Thyroid gland (tissue), 4 donors: ENCODE data around the gene BAG1.

ENCODE experiments used
- CTCF ChIP-seq, 6 experiments: fragments of 200-600 bp in 3 of 6; fragments of 450-650 bp in 3 of 6; sonication (generic) in 3 of 6; IDR thresholded peaks; one replicate each; pipeline ENCODE4 v1.5.1; 2016 to 2019; ENCODE audit warnings: antibody characterized with exemption in 6 of 6, mild to moderate bottlenecking in 2 of 6, inconsistent platforms in 1 of 6, moderate library complexity in 1 of 6
- POLR2A ChIP-seq, 2 donors: fragments of 450-650 bp; IDR thresholded peaks; one replicate each; pipeline ENCODE4 v1.6.1; 2017; ENCODE audit warnings: antibody characterized with exemption in 2 of 2, mild to moderate bottlenecking in 2 of 2, moderate library complexity in 1 of 2

DNA sequence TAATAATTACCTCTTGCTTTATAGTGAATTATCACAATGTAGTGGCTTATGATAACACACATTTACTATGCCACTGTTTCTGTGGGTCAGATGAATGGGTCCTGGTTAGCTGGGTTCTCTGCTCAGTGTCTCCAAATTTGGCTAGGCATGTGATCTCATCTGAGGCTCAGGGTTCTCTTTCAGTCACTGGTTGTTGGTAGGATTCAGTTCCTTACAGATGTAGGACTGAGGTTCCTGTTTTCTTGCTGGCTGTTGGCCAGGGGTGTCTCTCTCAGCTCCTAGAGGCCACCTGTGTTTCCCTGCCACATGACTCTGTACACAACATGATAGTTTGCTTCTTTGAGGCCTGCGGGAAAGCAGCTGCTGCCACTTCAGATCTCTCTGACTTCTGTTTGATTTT is 32.9 kb upstream of the BAG1 start:
- no peak for TF ChIP-seq CTCF (IDR thresholded peaks at IDR 0.05)
- no peak for TF ChIP-seq POLR2A (IDR thresholded peaks at IDR 0.05)
